CD14-positive monocyte (primary cell): ENCODE measurements around the gene UBXN1. TPM values are rescaled to one million over a fixed set of nuclear protein-coding genes. Genes with fewer than 3 reads are reported as not detected.

ENCODE experiments used
- DNase-seq, 3 donors: peaks; one replicate each; pipeline ENCODE4 v3.0.0-alpha.2; 2011 to 2022
- H2AFZ ChIP-seq: 2 replicates; pipeline ENCODE4 v1.6.0; 2012; ENCODE audit warnings: mild to moderate bottlenecking, low read depth, low read length, inconsistent platforms; ENCODE audit not compliant: insufficient read depth, poor library complexity, severe bottlenecking
- H3K27ac ChIP-seq, 2 donors: 1 replicate in 1 of 2; 2 replicates in 1 of 2; pipeline ENCODE4 v1.5.1; 2012 to 2013; ENCODE audit warnings: low read length in 2 of 2, control low read depth in 1 of 2, inconsistent platforms in 1 of 2, low read depth in 1 of 2, mild to moderate bottlenecking in 1 of 2
- H3K27me3 ChIP-seq, 2 donors: one replicate each; pipeline versions ENCODE4 v1.6.0 to v1.6.1; 2011 to 2013; ENCODE audit warnings: low read length in 2 of 2; ENCODE audit not compliant: control insufficient read depth in 2 of 2, insufficient read depth in 2 of 2
- H3K36me3 ChIP-seq, 2 donors: replicated peaks in 1 of 2; 1 replicate in 1 of 2; 2 replicates in 1 of 2; pipeline versions ENCODE4 v1.5.1 to v1.6.1; 2012 to 2013; ENCODE audit warnings: low read length in 2 of 2, control low read depth in 1 of 2, inconsistent platforms in 1 of 2, mild to moderate bottlenecking in 1 of 2; ENCODE audit not compliant: insufficient read depth in 2 of 2, control insufficient read depth in 1 of 2
- H3K4me1 ChIP-seq, 2 donors: 1 replicate in 1 of 2; 2 replicates in 1 of 2; pipeline versions ENCODE4 v1.5.1 to v1.6.1; 2012 to 2013; ENCODE audit warnings: low read length in 2 of 2, control low read depth in 1 of 2, inconsistent platforms in 1 of 2, mild to moderate bottlenecking in 1 of 2, moderate library complexity in 1 of 2; ENCODE audit not compliant: insufficient read depth in 2 of 2, control insufficient read depth in 1 of 2
- H3K4me2 ChIP-seq: replicated peaks from 2 replicates; pipeline ENCODE3; 2012; ENCODE audit warnings: low read length, moderate library complexity, mild to moderate bottlenecking; ENCODE audit not compliant: poor library complexity, severe bottlenecking; ENCODE audit errors: extremely low read depth
- H3K4me3 ChIP-seq, 3 experiments: fragments of 200-600 bp in 1 of 3; sonication (generic) in 1 of 3; replicated peaks in 1 of 3; 1 replicate in 2 of 3; 2 replicates in 1 of 3; pipeline ENCODE4 v1.5.1; 2011 to 2013; ENCODE audit warnings: low read length in 3 of 3, mild to moderate bottlenecking in 3 of 3, control low read depth in 2 of 3, low read depth in 2 of 3, inconsistent platforms in 1 of 3, moderate library complexity in 1 of 3
- H3K79me2 ChIP-seq: 2 replicates; pipeline ENCODE4 v1.6.0; 2012; ENCODE audit warnings: mild to moderate bottlenecking, control low read depth, inconsistent platforms, low read length, moderate library complexity; ENCODE audit not compliant: insufficient read depth
- H3K9ac ChIP-seq: 2 replicates; pipeline ENCODE4 v1.6.0; 2017; ENCODE audit warnings: low read length, mild to moderate bottlenecking; ENCODE audit not compliant: insufficient read depth, poor library complexity, severe bottlenecking
- H3K9me3 ChIP-seq, 2 donors: replicated peaks in 1 of 2; 1 replicate in 1 of 2; 2 replicates in 1 of 2; pipeline versions ENCODE4 v1.5.1 to v1.6.1; 2012 to 2013; ENCODE audit warnings: low read length in 2 of 2, control low read depth in 1 of 2; ENCODE audit not compliant: control insufficient read depth in 1 of 2, insufficient read depth in 1 of 2
- H4K20me1 ChIP-seq: 2 replicates; pipeline ENCODE4 v1.6.0; 2012; ENCODE audit warnings: mild to moderate bottlenecking, low read length, control low read depth, moderate library complexity; ENCODE audit not compliant: insufficient read depth
- H3K27ac Mint-ChIP-seq, 7 donors: one replicate each; pipeline ENCODE4 v1.8.0; 2020; ENCODE audit warnings: mild to moderate bottlenecking in 7 of 7, mixed read lengths in 7 of 7, moderate library complexity in 6 of 7, inconsistent platforms in 2 of 7
- H3K27me3 Mint-ChIP-seq, 3 donors: one replicate each; pipeline ENCODE4 v1.8.0; 2021 to 2022; ENCODE audit warnings: low read depth in 3 of 3, mild to moderate bottlenecking in 3 of 3, mixed read lengths in 3 of 3, moderate library complexity in 3 of 3, inconsistent platforms in 1 of 3
- H3K36me3 Mint-ChIP-seq, 2 donors: one replicate each; pipeline ENCODE4 v1.8.0; 2020; ENCODE audit warnings: mixed read lengths in 2 of 2, inconsistent platforms in 1 of 2, mild to moderate bottlenecking in 1 of 2
- H3K4me1 Mint-ChIP-seq: one replicate; pipeline ENCODE4 v1.8.0; 2020; ENCODE audit warnings: mild to moderate bottlenecking, mixed read lengths
- H3K4me3 Mint-ChIP-seq, 2 donors: one replicate each; pipeline ENCODE4 v1.8.0; 2020; ENCODE audit warnings: mild to moderate bottlenecking in 2 of 2, mixed read lengths in 2 of 2, moderate library complexity in 1 of 2
- H3K9me3 Mint-ChIP-seq, 7 donors: one replicate each; pipeline ENCODE4 v1.8.0; 2020 to 2022; ENCODE audit warnings: mixed read lengths in 7 of 7, mild to moderate bottlenecking in 6 of 7, moderate library complexity in 6 of 7, inconsistent platforms in 2 of 7
- CTCF ChIP-seq: fragments of 200-600 bp; IDR thresholded peaks from one replicate; pipeline ENCODE4 v1.8.0; 2022; ENCODE audit warnings: antibody characterized with exemption, mild to moderate bottlenecking
- whole genome bisulfite sequencing: methylation state at CpG from one replicate; pipeline ENCODE4 v1.1.5; 2013; ENCODE audit warnings: missing lambda C conversion rate; ENCODE audit not compliant: insufficient coverage; 5-methylcytosine and 5-hydroxymethylcytosine counted together
- intact Hi-C, 2 donors: fragments of 100-400 bp; cut with micrococcal nuclease; formaldehyde crosslinking; loops; one replicate each; pipeline versions ENCODE4 v1.15.0 to v1.15.1; 2023
- polyA minus RNA-seq: library from RNA; depleted of rRNA, polyadenylated mRNA; stranded (reverse); fragments of >200 nt; gene quantifications from 2 replicates; pipeline ENCODE4 v1.2.3, GENCODE V29; 2012
- polyA plus RNA-seq, 3 donors: library from polyadenylated mRNA; depleted of rRNA in 1 of 3; unstranded in 2 of 3; stranded (reverse) in 1 of 3; fragments of 300-500 nt in 2 of 3; fragments of >200 nt in 1 of 3; fragmentation: Illumina TruSeq in 2 of 3; gene quantifications; 1 replicate in 2 of 3; 2 replicates in 1 of 3; pipeline ENCODE4 v1.2.3, GENCODE V29; 2012 to 2021
- total RNA-seq, 12 experiments: library from RNA in 1 of 12; stranded (reverse) in 1 of 12; fragments of 120-200 nt in 1 of 12; gene quantifications; one replicate each; pipeline ENCODE4 v1.2.4 and lab custom pipeline; 2013 to 2026; ENCODE audit warnings: mixed read lengths in 6 of 12, inconsistent platforms in 1 of 12

Gene UBXN1
- total RNA-seq (2013), result 156 TPM
- polyA plus RNA-seq (100 to 1,000 TPM in 2 of 3 donors, 10 to 100 TPM in 1; 93.9 to 147 (median 106) TPM), polyA minus RNA-seq (49.5 and 70.7 TPM in 2 replicates), total RNA-seq (lab: John Stamatoyannopoulos, UW) (32.4 to 83.4 (median 59.9) reads per million in 11 experiments)

- TF ChIP-seq CTCF, result no peak
- peak within 1 kb of the TSS; percentile 89 to 96 (median 93) for H3K27ac Mint-ChIP-seq
- intact Hi-C loops, result loop anchor here in 1 of 2 donors (2.0 kb wide), 2 partner anchors 14 to 26 kb away; partner anchors contain the start of genes C11orf98, CSKMT and INTS5
- H3K36me3 Mint-ChIP-seq, result peaks cover 28 to 37% of the 10 kb centered on the region in 2 donors
- H3K36me3 ChIP-seq, result peaks cover 22 to 34% of the 10 kb centered on the region in 2 donors
- peak within 1 kb of the TSS; percentile 83 to 97 for H3K27ac ChIP-seq
- H3K4me1 Mint-ChIP-seq, result peaks cover 33% of the 10 kb centered on the region
- peaks cover 0 to 3% (median 2%) of the 10 kb centered on the region in 3 donors for H3K27me3 Mint-ChIP-seq
- no peaks in the 10 kb centered on the region for H3K27me3 ChIP-seq
- H3K4me2 ChIP-seq, result peak within 1 kb of the TSS; percentile 92
- H3K4me3 Mint-ChIP-seq, result peak within 1 kb of the TSS; percentile 87 to 93
- peak within 1 kb of the TSS; percentile 95 for H2AFZ ChIP-seq
- peaks cover 24% of the 10 kb centered on the region for H4K20me1 ChIP-seq
- WGBS, result 12% methylated on average over 32 of the region's 55 CpGs
- peak within 1 kb of the TSS; percentile 99 for H3K9ac ChIP-seq
- DNase-seq, result peak; percentile 82 to 87 (median 85)
- H3K4me3 ChIP-seq, result peak within 1 kb of the TSS; percentile 77 to 98 (median 93)
- H3K4me1 ChIP-seq, result peaks cover 13 to 29% of the 10 kb centered on the region in 2 donors
- no peaks in the 10 kb centered on the region for H3K9me3 Mint-ChIP-seq
- peaks cover 47% of the 10 kb centered on the region for H3K79me2 ChIP-seq
- no peaks in the 10 kb centered on the region for H3K9me3 ChIP-seq
Measured at GRCh38 chr11:62678770-62679696, at the start of gene UBXN1. Gene UBXN1, minus strand, starts transcription at chr11:62679073. Its CDS starts 150 bp downstream, at chr11:62678923.
